HL-60 (cell line): Measurements from ENCODE around the gene NEBL.

Experiments used
- DNase-seq, 2 experiments: peaks; one replicate each; pipeline ENCODE4 v3.0.0-alpha.2; 2010 to 2020; ENCODE audit warnings: low read depth in 1 of 2, low spot score in 1 of 2
- H3K27ac ChIP-seq: fragments of 250-450 bp; sonication (Bioruptor Pico); replicated peaks from 2 replicates; pipeline ENCODE4 v1.5.1; 2020; ENCODE audit warnings: mild to moderate bottlenecking, moderate library complexity
- H3K27me3 ChIP-seq: fragments of 250-450 bp; sonication (Bioruptor Pico); 2 replicates; pipeline ENCODE4 v1.5.1; 2021; ENCODE audit warnings: mild to moderate bottlenecking, moderate library complexity; ENCODE audit not compliant: insufficient read depth, poor library complexity, severe bottlenecking
- H3K4me3 ChIP-seq: replicated peaks from 2 replicates; pipeline ENCODE4 v1.5.1; 2011; ENCODE audit warnings: mild to moderate bottlenecking, control low read depth, low read length; ENCODE audit not compliant: insufficient read depth
- CTCF ChIP-seq: IDR thresholded peaks from one replicate; pipeline ENCODE4 v1.5.1; 2011; ENCODE audit warnings: low read length, control low read depth, inconsistent platforms; ENCODE audit not compliant: insufficient read depth
- GABPA ChIP-seq: IDR thresholded peaks from 2 replicates; pipeline ENCODE4 v1.6.1; 2012; ENCODE audit warnings: low read depth
- POLR2AphosphoS5 ChIP-seq: IDR thresholded peaks from 2 replicates; pipeline ENCODE4 v1.6.1; 2012; ENCODE audit warnings: low read depth
- REST ChIP-seq: IDR thresholded peaks from 2 replicates; pipeline ENCODE4 v1.6.1; 2012; ENCODE audit warnings: low read depth; ENCODE audit not compliant: insufficient replicate concordance
- SPI1 ChIP-seq: IDR thresholded peaks from 2 replicates; pipeline ENCODE4 v1.6.1; 2012; ENCODE audit warnings: low read depth, mild to moderate bottlenecking, borderline replicate concordance

The NEBL gene

GRCh38 chr10:20853276-20853675 is 43.8 kb downstream of the NEBL start:
- TF ChIP-seq REST: no peak
- TF ChIP-seq CTCF: no peak
- no peak for TF ChIP-seq POLR2AphosphoS5
- no peak for TF ChIP-seq SPI1
- no peak for TF ChIP-seq GABPA
- no peaks in the 10 kb centered on the region for H3K27me3 ChIP-seq
- no peak overlapping the region for H3K4me3 ChIP-seq
- H3K27ac ChIP-seq: no peak overlapping the region
- no peak for DNase-seq

- Histone ChIP-seq H3K4me3 (no peak overlapping the region), H3K27ac (no peak overlapping the region), H3K27me3 (no peaks in the 10 kb centered on the region)
- no peak for DNase-seq
- TF ChIP-seq GABPA: no peak
- TF ChIP-seq POLR2AphosphoS5: no peak
- no peak for TF ChIP-seq REST
- no peak for TF ChIP-seq CTCF
- no peak for TF ChIP-seq SPI1
Measured at GRCh38 chr10:20852303-20852702, 44.8 kb downstream of the NEBL start.

- no peak for TF ChIP-seq POLR2AphosphoS5
- no peak for TF ChIP-seq GABPA
- TF ChIP-seq CTCF: no peak
- TF ChIP-seq SPI1: no peak
- TF ChIP-seq REST: no peak
- DNase-seq: no peak
- Histone ChIP-seq H3K27me3 (no peaks in the 10 kb centered on the region), H3K27ac (no peak overlapping the region), H3K4me3 (no peak overlapping the region)
Measured at GRCh38 chr10:20847512-20847911, 49.6 kb downstream of the NEBL start.
